ENCODE data around the gene ACLY. TPM values are rescaled to one million over a fixed set of nuclear protein-coding genes. Genes with fewer than 3 reads are reported as not detected.

The ACLY gene
- total and polyA plus RNA-seq, 2 experiments from 2014 or later, result 119 to 439 TPM

- Histone ChIP-seq H2AFZ (no peak overlapping the region), H3F3A (replicated peaks; ENCODE audit: low read depth) (no peaks in the 10 kb centered on the region), H3K27ac (ENCODE audit: low read depth) (no peak overlapping the region), H3K79me2 (replicated peaks; ENCODE audit: insufficient read depth) (no peaks in the 10 kb centered on the region), H3K36me3 (ENCODE audit: insufficient read depth) (no peaks in the 10 kb centered on the region), H3K9me2 (ENCODE audit: insufficient read depth) (no peaks in the 10 kb centered on the region), H3K4me3 (no peak overlapping the region), H3K27me3 (ENCODE audit: insufficient read depth) (no peaks in the 10 kb centered on the region), H4K20me1 (replicated peaks; ENCODE audit: insufficient read depth) (no peaks in the 10 kb centered on the region), H3K4me2 (no peak overlapping the region), H3K4me1 (ENCODE audit: insufficient read depth) (no peaks in the 10 kb centered on the region)
- DNase-seq (ENCODE audit: low spot score) (no peak), ATAC-seq (no peak)
- H3K36me3 Mint-ChIP-seq (ENCODE audit: low read depth), result peaks cover 3% of the 10 kb centered on the region; the same call in 1 of the 3 replicates
- no peak for TF ChIP-seq ETS1 (IDR thresholded peaks at IDR 0.05)
- TF ChIP-seq EZH2 (IDR thresholded peaks at IDR 0.05; ENCODE audit: low read depth, unreplicated experiment), result no peak
- no peak for TF ChIP-seq JUNB (IDR thresholded peaks at IDR 0.05; ENCODE audit: unreplicated experiment)
- no peak for TF ChIP-seq ZNF114 (CRISPR knock-in tag; IDR thresholded peaks at IDR 0.05)
- no peak for TF ChIP-seq STAT1 (IDR thresholded peaks at IDR 0.05; ENCODE audit: unreplicated experiment)
- TF ChIP-seq CREB1 (CRISPR knock-in tag; IDR thresholded peaks at IDR 0.05; ENCODE audit: low read depth), result no peak
- no peak for TF ChIP-seq REST (IDR thresholded peaks at IDR 0.05; ENCODE audit: unreplicated experiment)
- no peak for TF ChIP-seq POLR2AphosphoS5 (IDR thresholded peaks at IDR 0.05; ENCODE audit: low read depth)
- no peak for TF ChIP-seq ZNF462 (CRISPR knock-in tag; IDR thresholded peaks at IDR 0.05)
- no peaks in the 10 kb centered on the region for H3K9me3 Mint-ChIP-seq
- no peaks in the 10 kb centered on the region; the same call in 2 of the 3 replicates for H3K4me1 Mint-ChIP-seq
- no peak overlapping the region for H3K27ac Mint-ChIP-seq
- no peak overlapping the region; the same call in 2 of the 3 replicates for H3K4me3 Mint-ChIP-seq
- H3K27me3 Mint-ChIP-seq (ENCODE audit: insufficient read depth, low read depth, poor library complexity), result peaks cover 14% of the 10 kb centered on the region
These were observed 22.4 kb upstream of the ACLY start for GRCh38 chr17:41941168-41941567.

Measured in GM23338 (cell line).